HCT116 (cell line): ENCODE data around the gene SCD5.

ENCODE experiments used
- CTCF ChIP-seq, 3 experiments: fragments of 200-600 bp in 1 of 3; sonication (generic) in 1 of 3; IDR thresholded peaks in 2 of 3; conservative IDR thresholded peaks in 1 of 3; 2 replicates each; pipeline ENCODE4 v1.5.1; 2012 to 2017; ENCODE audit warnings: low read depth in 2 of 3, low read length in 2 of 3, antibody characterized with exemption in 1 of 3, borderline replicate concordance in 1 of 3, control low read depth in 1 of 3, mild to moderate bottlenecking in 1 of 3, mixed read lengths in 1 of 3, mixed run types in 1 of 3, moderate library complexity in 1 of 3; ENCODE audit not compliant: insufficient read depth in 1 of 3
- EZH2 ChIP-seq: fragments of 200-600 bp; sonication (generic); IDR thresholded peaks from 2 replicates; pipeline ENCODE4 v1.6.1; 2017; ENCODE audit warnings: antibody characterized with exemption, mixed run types
- EZH2phosphoT487 ChIP-seq: fragments of 200-600 bp; IDR thresholded peaks from 2 replicates; pipeline ENCODE4 v1.6.1; 2018; ENCODE audit warnings: antibody characterized with exemption, borderline replicate concordance
- POLR2A ChIP-seq: IDR thresholded peaks from 2 replicates; pipeline ENCODE4 v1.7.0; 2011; ENCODE audit warnings: borderline replicate concordance; ENCODE audit not compliant: insufficient read depth, insufficient read length; ENCODE audit errors: extremely low read depth
- SIN3A ChIP-seq: IDR thresholded peaks from 2 replicates; pipeline ENCODE4 v1.6.1; 2012; ENCODE audit warnings: low read depth
- TCF7L2 ChIP-seq: IDR thresholded peaks from 2 replicates; pipeline ENCODE4 v1.7.0; 2011; ENCODE audit warnings: borderline replicate concordance, inconsistent platforms; ENCODE audit not compliant: insufficient read depth, insufficient read length; ENCODE audit errors: extremely low read depth
- ZNF274 ChIP-seq: fragments of 200-500 bp; sonication (Bioruptor generic); IDR thresholded peaks from 2 replicates; pipeline ENCODE4 v1.6.1; 2014; ENCODE audit warnings: mild to moderate bottlenecking, low read depth, low read length, inconsistent platforms
- TF ChIP-seq, protein P1 (sequence below): IDR thresholded peaks from 2 replicates; pipeline ENCODE4 v1.6.1; 2012

GRCh38 chr4:82611527-82611926 lies 187.1 kb downstream of the SCD5 start:
- no peak for TF ChIP-seq CTCF (IDR thresholded peaks at IDR 0.05 in 2 of 3, conservative IDR thresholded peaks at IDR 0.05 in 1 of 3; ENCODE audit: borderline replicate concordance in 1 of 3, insufficient read depth in 1 of 3, low read depth in 2 of 3, low read length in 2 of 3)
- TF ChIP-seq TCF7L2, result no peak
- TF ChIP-seq SIN3A, result no peak
- no peak for TF ChIP-seq ZNF274
- no peak for TF ChIP-seq POLR2A
- TF ChIP-seq, protein P1, sequence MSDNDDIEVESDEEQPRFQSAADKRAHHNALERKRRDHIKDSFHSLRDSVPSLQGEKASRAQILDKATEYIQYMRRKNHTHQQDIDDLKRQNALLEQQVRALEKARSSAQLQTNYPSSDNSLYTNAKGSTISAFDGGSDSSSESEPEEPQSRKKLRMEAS, result no peak
- no peak for TF ChIP-seq EZH2
- no peak for TF ChIP-seq EZH2phosphoT487
